Omental fat pad (tissue), 4 donors: ENCODE results near the gene ZNF830. TPM values are rescaled to one million over a fixed set of nuclear protein-coding genes. Genes with fewer than 3 reads are reported as not detected.
"Not testable (repeated sequence)": the region's sequence is repeated elsewhere in the genome, so short reads cannot be mapped to it uniquely, and the experiment has no call there.

Experiments used
- ATAC-seq: fragments of 150-250 bp; one replicate; pipeline ENCODE4 v1.9.1; 2016; ENCODE audit warnings: mild to moderate bottlenecking, moderate library complexity; ENCODE audit not compliant: low FRiP score
- DNase-seq: peaks from one replicate; pipeline ENCODE4 v3.0.0-alpha.2; 2019; ENCODE audit warnings: low spot score
- total RNA-seq, 4 donors: library from RNA; depleted of rRNA; stranded (reverse); fragments of >200 nt; gene quantifications; one replicate each; pipeline ENCODE4 v1.1.0, GENCODE V29; 2016
- TF ChIP-seq, protein P1 (sequence below), 3 donors: fragments of 450-650 bp; IDR thresholded peaks; one replicate each; pipeline ENCODE4 v1.5.1; 2016 to 2017; ENCODE audit warnings: antibody characterized with exemption in 3 of 3, mild to moderate bottlenecking in 3 of 3, moderate library complexity in 2 of 3

The ZNF830 gene
- total RNA-seq, 4 donors from 2014 or later = 8.6 to 15.7 (median 10.8) TPM

DNA sequence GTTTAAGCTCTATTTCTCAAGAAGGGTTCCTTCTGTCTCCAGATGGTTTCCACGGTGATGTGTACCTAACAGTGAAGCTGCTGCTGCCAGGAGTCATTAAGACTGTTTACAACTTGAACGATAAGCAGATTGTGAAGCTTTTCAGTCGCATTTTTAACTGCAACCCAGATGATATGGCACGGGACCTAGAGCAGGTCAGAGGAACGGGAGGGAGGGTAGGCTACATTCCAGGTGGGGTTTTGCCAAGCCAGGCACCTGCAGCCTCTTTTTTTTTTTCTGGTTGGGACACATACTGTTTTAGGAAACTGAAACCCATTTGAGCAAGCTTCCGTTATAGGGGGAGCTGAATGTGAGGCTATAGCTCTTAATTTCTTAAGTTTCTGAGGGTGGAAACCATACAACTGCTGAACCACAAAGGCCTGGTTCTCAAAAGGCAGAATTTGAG lies 29.6 kb downstream of the ZNF830 start:
- DNase-seq (no peak), ATAC-seq (no peak)
- TF ChIP-seq, protein P1, sequence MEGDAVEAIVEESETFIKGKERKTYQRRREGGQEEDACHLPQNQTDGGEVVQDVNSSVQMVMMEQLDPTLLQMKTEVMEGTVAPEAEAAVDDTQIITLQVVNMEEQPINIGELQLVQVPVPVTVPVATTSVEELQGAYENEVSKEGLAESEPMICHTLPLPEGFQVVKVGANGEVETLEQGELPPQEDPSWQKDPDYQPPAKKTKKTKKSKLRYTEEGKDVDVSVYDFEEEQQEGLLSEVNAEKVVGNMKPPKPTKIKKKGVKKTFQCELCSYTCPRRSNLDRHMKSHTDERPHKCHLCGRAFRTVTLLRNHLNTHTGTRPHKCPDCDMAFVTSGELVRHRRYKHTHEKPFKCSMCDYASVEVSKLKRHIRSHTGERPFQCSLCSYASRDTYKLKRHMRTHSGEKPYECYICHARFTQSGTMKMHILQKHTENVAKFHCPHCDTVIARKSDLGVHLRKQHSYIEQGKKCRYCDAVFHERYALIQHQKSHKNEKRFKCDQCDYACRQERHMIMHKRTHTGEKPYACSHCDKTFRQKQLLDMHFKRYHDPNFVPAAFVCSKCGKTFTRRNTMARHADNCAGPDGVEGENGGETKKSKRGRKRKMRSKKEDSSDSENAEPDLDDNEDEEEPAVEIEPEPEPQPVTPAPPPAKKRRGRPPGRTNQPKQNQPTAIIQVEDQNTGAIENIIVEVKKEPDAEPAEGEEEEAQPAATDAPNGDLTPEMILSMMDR (IDR thresholded peaks at IDR 0.05) = no peak

DNA sequence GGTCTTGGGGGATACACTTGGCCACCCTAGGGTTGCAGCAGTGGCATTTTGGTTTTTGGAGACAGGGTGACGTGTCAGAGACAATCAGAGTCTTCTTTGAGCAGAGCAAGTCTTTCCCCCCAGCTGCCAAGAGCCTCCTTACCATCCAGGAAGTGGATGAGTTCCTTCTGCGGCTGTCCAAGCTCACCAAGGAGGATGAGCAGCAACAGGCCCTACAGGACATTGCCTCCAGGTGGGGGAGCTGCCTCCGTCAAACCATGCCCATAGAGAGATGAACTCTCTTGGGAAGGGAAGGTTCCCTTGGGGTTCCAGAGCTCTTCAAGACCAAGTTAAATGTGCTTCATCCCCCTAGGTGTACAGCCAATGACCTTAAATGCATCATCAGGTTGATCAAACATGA lies 30.3 kb downstream of the ZNF830 start:
- TF ChIP-seq, protein P1 (IDR thresholded peaks at IDR 0.05) = no peak
- ATAC-seq (no peak), DNase-seq (no peak)

DNA sequence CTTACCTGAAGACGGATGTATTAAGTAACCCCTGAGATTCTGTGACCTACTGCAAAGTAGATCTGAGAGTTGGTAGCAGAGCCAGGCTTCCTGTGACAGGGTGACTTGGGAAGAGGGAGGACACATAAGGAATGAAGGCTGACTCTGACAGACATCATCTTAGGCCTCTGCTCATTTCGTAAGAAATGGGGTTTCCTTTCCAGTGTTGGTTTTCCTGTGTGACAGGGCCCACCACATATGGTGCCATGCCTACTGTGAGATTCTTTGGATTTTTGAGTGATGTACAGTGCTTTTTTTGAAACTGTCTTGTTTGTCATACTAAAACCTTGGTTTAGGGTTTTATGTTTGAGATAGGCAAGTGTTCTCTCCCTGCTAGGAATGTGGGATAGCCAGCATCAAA lies 31.7 kb downstream of the ZNF830 start:
- DNase-seq (no peak), ATAC-seq (no peak)
- TF ChIP-seq, protein P1 (IDR thresholded peaks at IDR 0.05) = no peak

DNA sequence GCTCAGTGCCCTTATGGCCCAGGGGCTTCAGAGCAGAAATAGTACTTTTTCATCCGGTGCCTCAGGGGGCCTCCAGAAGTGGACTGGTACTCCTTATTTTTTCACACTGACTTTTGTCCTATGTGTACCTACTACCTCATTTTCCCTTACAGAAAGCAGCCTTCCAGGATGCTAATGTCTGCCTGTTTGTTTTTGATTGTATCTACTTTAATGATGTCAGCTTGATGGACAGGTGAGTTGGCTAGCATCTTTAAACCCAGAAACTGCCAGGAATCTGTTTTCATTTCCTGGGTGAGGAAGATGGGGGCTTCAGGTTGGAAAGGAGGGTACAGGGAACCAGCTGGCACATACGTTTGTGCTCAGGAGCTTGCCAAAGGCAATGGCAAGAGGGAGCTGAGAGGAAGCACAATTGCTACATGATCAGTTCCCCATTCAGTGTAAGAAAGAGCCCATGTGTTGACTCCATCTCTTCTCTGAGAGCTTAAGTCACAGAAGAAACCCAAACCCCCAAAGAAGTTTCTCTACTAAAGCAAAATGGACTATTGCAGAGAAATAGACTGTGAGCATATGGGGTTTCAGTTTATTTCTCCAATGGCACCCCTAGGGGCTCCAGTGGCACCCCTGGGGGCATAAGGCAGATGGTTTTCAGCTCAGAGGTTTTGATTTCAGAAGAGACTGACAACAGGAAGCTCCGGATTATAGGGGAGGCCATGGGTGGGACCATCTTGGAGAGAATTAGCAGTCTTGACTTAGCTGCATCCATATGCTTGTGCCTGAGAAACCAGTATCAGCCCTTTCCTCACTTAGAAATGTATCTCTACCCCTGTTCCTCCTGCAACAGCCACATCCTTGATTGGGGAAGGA lies 35.3 kb downstream of the ZNF830 start:
- no peak for ATAC-seq

DNA sequence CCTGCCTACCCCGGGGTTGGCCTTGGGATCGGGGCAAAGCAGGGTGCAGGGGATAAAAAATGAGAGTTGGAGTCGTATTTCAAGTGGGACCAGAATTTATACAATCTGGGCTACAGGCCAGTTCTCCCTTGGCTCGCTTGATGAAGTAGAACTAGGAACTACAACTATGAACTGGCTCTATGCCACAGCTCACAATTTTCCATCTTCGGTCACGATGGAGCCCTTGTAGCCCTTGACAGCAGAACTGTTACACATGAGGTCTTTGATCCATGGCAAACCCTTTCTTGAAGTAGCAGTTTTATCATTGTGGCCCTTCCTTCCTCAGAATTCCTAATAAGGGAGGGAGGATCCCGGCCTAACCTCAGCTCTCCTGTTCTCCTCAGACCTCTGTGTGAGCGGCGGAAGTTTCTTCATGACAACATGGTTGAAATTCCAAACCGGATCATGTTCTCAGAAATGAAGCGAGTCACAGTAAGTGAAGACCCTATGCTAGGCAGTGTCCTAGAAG lies 36.1 kb downstream of the ZNF830 start:
- ATAC-seq (peak; percentile 11), DNase-seq (no peak)
- TF ChIP-seq, protein P1 (IDR thresholded peaks at IDR 0.05) = no peak

More for the DNA sequence above, 35.3 kb downstream of the ZNF830 start:
- TF ChIP-seq, protein P1 (IDR thresholded peaks at IDR 0.05) = no peak
- DNase-seq = no peak

DNA sequence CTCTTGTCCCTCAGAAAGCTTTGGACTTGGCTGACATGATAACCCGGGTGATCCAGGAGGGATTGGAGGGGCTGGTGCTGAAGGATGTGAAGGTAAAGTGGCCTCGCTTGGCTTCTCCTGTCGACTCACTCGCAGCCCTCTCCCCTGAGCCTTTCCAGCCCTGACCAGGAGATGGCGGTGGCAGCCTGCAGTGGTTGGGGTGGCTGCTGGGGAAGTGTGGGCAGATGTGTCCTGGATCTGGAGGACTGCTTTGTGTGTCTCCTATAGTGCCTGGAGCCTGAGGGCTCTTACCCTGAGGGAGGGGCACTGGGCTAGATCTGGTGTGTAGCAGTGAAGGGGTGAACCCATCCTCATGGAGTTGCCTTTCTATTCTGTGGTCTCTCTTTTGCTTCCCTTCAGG lies 36.9 kb downstream of the ZNF830 start:
- ATAC-seq (peak; percentile 38), DNase-seq (no peak)
- TF ChIP-seq, protein P1 (IDR thresholded peaks at IDR 0.05) = no peak

DNA sequence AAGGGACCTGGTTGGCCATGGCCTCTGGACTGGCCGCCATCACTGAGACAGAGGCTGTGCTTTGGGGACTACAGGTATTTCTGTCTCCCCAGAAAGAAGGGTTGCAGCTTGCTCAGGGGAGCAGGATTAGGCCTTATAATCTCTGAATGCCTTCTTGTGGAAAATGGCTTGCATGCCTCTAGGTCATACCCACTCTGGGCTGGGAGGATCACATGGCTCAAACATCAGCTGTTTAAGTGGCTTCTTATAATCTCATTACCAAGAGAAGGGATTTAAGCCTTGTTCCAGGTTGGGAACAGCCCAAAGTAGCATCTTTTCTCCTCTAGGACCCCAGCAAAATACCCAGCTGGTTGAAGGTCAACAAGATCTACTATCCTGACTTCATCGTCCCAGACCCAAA lies 38.1 kb downstream of the ZNF830 start:
- TF ChIP-seq, protein P1 (IDR thresholded peaks at IDR 0.05) = no peak
- no peak for ATAC-seq
- DNase-seq = no peak

DNA sequence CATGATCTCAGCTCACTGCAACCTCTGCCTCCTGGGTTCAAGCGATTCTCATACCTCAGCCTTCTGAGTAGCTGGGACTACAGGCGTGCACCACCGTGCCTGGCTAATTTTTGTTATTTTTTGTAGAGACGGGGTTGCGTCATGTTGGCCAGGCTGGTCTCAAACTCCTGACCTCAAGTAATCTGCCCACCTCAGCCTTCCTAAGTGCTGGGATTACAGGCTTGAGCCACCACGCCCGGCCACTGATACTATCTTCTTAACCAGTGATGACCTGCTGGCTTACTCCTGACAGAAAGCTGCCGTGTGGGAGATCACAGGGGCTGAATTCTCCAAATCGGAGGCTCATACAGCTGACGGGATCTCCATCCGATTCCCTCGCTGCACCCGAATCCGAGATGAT lies 39.6 kb downstream of the ZNF830 start:
- not testable (repeated sequence) for ATAC-seq, DNase-seq
